GM21526 (cell line): ENCODE measurements around the gene PAX1.

ENCODE experiments used
- ATAC-seq: cut with Tn5 transposase; IDR thresholded peaks from one replicate; pipeline ENCODE4 v1.9.1; 2021; ENCODE audit warnings: moderate library complexity; ENCODE audit not compliant: unreplicated experiment, low FRiP score

The PAX1 gene

DNA sequence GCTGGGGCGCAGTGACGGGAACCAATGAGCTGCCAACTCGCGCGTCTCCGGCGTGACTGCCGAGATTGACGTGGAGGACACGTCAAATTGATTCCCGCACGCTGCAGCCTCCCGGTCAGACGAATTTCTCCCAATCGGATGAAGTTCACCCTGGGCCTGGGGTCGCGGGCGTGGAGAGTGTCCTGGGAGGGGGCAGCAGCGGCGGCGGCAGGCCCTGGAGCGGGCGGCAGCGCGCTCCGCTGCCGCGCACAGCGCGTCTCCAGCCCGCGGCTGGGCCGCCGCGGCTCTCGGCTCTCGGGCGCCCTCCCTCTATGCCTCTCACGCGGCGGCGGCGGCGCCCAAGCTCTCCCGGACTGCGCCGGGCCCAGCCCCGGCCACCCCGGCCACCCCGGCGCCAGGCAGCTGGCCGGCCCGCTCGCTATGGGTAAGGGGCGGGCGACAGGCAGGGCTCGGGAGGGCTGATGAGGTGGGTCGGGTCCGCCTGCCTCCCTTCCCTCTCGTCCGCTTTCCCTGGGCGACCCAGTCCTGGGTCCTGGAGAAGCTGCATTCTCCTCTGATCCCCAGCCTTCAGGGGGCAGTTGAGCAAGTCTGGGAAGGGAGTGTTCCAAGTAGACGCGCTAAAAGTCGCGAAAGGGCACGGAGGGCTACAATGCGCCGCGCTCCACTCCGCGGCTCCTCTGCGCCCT lies at the start of gene PAX1:
TSS of gene PAX1 (plus strand) at position 90 of the 686 bp plus-strand sequence. CDS start at position 139, 49 bp downstream.
- ATAC-seq, result no peak

DNA sequence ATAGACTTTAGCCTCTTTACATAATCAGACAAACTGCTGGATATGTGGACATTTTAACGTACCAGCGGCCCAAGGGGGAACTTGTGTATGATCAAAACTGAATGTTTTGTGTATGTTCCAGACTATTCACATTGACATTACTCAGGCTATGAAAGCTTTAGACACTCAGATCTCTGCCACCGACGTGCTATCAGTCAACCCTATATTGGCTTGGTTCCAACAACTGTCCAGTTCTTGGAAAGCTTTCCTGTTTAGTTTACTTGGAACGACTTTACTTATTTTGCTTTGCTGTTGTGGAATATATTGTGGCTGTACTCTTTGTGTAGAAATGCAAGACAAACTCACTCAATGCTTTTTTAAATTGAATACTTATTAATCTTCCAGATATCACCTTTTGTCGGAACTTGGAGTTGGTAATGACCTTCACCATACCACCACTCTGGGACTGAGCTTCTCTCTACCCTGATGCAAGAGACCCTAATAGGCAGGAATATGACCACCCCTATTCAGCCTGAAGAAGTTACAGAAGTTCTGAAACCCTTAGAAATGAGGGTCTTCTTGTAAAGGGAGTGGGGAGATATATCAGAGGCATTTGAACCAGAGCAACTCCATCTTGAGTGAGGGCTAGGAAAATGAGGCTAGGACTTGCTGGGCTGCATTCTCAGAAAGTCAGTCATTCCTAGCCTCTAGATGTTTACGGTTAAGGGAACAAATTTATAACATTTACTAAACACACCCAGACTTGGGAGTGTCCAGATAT lies 49.0 kb upstream of the PAX1 start:
- ATAC-seq, result no peak

DNA sequence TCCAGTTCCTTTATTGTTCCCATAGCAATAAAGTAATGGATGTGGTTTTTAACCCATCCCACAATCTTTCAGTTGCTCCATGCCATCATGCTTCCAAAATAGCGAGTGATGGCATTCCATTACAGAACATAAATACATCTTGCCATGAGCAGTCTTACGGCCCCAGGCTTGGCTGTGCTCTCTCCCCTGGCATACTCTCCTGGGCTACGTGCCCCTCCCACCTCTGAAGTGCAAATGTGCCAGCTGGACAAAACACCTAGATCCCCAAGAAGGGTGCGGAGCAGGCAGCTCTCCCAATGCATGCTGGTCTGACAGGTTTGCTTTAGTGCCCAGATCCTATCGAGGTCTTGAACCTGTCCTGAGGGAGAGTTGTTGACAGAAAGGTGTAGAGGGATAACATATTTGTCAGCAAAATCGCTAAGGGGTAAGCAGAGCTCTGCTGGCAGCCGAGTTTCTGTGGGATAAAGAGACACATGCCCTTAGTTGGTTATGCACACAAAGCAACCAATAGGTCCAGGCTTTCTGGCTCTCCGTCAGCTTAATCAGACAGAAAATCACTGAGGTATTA lies 43.9 kb upstream of the PAX1 start:
- ATAC-seq, result no peak

DNA sequence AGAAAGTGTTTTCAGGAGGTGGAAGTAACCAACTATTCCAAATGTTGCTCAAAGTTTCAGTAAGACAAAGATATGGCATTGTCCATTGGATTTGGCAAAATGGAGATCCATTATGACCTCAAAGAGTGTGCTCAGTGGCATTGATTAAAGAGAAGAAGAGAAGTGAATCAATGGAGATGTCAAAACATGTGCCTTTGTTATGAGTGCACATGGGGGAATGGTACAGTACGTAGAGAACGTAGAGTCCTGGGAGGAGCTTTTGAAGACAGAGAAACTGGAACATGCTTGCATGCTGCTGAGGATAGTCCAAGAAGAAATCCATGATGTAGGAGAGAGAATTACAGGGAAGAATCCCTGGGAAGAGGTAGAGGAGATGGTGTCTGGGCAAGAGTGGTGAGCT lies 42.0 kb upstream of the PAX1 start:
- no peak for ATAC-seq

DNA sequence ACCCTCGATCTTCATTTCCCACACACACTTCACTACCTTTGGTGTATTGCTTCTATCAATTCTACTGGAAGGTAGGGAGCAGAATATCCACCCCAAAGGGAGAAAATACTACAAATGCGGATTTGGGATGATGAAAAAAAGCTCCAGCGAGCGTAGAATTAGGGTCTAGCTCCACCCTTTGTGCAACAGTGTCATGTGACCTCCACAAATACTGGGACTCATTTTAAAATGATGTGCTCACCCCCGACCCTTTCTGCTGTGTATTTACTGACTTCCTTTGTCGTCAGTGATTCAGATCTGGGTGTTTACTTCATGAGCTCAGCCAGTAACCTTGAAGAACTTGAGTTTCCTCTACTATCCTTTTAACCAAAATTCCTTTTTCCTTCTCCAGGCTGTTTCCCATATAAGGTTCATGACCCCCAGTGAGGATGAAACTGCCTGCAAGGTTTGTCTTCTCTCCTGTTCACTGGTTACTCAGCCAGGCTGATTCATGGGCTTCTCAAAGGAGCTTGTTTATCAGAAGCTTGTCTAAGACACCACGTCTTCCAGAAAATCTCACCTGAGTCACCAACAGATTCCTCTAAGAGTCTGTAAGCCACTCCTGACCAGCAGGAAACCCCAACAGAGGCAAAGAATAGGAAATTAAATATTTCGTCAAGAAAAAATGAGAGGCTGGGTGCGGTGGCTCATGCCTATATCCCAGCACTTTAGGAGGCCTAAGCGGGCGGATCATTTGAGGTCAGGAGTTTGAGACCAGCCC lies 39.6 kb upstream of the PAX1 start:
- no peak for ATAC-seq

DNA sequence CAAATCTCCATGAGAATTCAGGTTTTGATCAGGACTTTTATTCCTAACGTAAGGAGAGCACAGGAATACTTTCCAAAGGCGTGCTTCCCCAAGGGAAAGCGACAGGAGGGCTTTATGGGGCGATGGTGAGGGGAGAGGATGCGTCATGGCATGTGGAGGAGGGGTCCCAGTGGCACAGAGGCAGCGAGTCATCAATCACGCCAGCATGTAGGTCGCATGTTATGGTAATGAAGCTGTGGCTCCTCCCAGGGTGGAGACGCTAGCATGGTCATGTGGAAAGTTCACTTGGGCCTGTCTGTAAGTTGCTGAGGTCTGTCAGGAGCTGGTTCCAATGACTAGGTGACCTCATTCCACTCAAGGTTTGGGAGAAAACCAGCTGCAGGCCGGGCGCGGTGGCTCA lies 35.3 kb upstream of the PAX1 start:
- no peak for ATAC-seq

DNA sequence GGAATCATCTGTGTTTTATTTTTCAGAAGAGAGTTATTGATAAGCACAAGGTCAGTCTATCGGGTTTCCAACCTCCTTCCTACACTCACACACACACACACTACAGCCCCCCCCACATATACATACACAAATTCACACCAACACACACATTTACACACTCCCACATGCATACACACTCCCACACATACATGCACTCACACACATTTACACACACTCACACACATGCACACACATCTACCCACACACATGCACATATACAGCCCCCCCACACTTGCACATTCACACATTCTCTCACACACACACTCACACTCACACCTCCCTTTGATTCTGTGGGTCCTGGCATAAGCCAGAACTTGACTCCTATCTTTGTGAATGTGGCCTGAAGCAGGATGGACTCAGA lies 34.5 kb upstream of the PAX1 start:
- no peak for ATAC-seq

DNA sequence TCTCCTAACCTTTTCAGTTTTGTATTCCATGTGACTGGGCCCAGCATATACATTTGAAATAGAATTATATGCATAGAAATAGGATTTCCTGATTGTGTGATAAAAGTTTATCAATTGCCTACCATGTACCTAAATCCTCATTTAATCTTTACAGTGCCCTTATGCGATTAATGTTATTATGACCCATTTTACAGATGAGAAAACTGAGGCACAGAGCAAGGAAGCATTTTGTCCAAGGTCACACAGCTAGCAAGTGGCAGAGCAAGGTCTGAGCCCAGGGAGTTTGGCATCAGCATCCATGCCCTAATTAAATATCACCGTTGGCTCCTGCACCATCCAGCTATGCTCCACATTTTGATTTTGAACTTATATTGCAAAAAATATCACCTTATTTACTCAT lies 28.2 kb upstream of the PAX1 start:
- no peak for ATAC-seq

DNA sequence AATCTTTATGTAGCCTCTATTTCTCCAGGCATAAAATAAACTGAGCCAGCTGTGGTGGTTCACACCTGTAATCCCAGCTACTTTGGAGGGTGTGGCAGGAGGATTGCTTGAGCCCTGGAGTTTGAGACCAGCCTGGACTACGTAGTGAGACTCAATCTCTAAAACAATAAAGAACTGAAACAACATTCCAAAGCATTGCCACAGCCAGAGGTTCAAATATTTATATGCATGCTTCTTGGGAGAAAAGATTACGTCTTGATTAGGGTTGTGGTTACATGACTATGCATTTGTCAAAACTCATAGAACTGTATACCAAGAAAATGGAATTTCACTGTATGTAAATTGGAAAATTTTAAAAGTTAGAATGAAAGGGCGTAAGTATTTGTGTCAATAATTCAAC lies 27.7 kb upstream of the PAX1 start:
- ATAC-seq, result no peak

DNA sequence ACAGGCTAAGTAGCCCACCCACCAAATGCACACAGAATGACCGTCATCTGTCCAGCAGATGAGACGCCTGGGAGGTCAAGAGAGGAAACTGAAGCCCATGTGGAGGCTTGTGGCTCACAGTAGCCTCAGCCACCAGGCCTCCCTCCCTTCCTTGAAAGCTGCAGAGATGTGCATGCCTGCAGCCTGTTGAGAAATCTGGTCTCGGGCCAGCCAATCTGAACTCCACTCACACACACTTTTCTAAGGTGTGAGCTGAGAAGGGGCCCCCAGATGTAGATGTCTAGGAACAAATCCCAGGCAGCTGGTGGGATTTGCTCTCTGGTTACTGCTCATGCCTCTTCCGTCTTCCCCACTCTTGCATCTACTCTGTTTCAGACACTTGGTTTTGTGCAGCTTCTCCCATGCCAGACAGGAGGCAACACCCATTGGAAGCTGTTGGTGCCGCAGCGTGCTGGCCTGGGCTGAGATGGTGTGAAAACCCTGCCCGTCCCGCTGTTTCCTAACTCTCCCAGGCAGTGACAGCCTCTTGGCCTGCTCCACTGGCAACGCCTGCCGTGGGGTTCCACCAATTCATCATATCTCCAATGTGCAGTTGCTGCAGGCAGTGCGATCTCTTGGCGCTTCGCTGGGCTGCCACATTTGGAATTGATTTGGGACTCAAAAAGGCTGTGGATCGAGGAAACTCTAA lies 24.1 kb upstream of the PAX1 start:
- ATAC-seq, result no peak

DNA sequence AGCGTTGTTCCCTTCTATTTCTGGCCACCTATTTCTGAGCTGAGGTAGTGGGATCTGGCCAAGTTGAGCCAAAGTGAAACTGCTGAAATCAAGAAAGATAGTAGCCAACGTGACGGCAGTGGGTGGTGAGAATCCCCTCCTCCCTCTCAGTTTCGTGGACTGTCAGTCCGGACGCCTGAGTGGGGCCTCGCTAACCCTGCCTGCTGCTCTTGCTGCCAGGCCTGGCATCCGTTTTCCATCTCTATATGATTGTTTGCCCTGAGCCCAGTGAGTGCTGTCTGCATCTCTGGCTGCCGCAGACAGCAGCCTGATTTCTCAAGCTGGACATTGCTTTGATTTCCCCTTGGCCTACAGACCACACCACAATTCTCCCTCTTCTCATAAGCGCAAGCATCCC lies 23.5 kb upstream of the PAX1 start:
- no peak for ATAC-seq

DNA sequence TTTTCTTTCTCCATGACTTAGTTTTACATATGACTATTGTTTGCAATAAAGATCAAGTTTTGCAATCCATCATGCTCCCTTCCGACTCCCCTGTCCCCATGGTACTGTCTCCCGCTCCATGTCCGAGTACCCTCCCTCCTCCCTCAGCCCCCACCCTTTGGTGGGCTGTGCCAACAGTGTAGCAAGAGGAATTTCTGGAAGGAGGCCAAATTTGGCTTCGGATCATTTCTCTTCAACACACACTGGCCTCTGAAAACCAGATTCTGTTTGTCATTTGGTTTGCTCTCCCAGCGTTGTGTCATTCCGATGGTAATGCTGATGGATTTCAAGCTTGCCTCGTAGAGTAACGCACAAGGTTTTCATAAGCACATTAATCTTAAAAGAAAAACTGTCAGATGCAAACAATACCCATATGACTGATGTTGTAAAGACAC lies 22.9 kb upstream of the PAX1 start:
- ATAC-seq, result no peak

DNA sequence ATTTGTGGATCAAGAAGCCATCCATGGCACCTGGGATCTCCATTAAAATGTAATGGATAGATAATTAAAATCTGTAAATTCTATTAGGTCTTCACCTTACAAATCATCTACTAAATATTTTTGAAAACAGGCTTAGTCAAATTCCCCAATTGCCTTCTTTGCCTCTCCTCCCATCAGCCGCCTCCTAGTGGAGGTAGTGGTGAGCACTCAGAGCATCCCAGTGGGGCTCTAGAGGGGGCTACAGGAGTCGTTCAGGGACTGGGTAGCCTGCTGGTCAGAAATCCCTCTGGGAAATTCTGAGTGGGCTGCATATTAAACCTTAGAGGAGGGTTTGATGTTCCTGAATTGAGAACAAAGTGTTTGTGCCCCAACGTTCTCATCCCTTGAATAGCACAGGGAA lies 20.8 kb upstream of the PAX1 start:
- ATAC-seq, result no peak

DNA sequence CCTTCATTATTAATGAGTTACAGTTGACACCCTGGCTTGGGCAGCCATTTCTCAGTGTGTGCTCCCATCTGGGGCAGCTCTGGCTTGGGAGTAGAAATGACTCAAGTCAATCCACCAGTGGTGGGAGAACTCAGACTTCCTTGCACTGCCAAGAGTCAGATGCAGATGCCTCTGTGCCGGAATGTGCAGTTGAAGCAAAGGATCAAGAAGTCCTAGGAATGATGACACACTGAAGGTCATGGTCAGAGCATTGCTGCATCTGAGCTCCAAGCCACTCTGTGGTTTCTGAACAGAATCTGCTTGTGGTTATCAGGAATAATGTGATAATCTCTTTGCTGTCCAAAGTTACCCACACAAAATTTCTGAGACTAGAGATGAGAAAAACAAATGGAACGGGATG lies 19.5 kb upstream of the PAX1 start:
- ATAC-seq, result no peak

DNA sequence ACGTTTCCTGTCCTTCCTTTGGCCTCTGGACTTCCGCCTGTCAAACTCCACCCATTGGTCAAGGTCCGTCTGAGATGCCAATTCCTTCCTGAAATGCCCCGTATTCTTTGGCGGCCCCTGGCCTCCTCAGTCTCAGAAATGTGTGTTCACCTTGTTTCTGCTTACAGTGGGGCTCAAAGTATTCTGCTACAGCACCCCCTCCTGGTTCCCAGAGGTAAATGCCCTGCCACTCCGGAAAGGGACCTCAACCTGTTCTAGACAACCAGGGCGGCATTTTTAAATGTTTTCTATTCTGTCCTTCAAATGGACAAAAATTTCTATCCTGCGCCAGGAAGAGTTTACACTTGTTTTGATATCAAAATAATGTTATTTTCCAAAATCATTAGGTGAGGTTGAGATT lies 12.1 kb upstream of the PAX1 start:
- no peak for ATAC-seq

DNA sequence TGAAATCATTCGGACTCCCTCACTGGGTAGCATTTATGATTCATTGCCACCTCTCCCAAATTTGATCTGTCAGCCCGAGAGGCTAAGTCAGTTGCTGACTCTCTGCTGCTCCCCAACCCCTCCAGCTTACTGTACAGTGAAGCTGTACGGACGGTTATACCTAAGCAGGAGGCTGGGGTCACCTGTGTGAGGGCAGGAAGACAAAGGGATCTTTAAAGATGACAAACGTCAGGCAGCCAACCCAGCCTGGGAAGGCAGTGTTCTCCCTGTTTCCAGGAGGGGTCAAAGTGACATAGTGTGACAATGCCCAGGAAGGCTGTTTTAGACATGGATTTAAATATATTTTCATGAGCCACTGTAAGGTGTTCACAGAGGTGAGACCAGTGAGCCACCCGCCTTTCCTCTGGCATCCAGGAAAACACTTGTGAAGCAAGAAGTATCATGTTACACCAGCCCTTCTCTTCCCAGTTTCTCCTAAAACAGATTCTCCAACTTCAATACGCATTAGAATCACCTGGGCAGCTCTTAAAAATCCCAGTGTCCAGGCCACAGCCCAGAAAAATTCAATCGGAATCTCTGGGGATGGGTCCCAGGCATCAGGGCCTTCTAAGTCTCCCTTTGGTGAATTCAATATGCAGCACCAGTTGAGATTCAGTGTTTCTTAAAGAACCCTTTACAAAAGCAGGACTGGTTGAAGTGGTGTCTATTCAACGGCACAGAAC lies 6.8 kb upstream of the PAX1 start:
- ATAC-seq, result no peak

DNA sequence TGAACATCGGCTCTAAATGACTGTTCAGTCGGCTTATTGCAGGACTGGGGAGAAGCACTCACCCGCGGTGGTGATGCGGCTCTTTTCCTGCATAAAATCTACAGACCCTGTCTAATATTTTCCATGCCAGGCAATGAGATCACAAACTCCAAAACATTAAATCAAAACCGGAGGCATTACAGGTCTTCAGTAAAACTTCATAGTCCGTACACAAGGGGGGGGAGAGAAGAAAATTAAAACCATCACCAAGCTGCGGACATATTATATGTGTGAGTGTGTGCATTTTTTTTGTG lies 6.3 kb upstream of the PAX1 start:
- no peak for ATAC-seq

DNA sequence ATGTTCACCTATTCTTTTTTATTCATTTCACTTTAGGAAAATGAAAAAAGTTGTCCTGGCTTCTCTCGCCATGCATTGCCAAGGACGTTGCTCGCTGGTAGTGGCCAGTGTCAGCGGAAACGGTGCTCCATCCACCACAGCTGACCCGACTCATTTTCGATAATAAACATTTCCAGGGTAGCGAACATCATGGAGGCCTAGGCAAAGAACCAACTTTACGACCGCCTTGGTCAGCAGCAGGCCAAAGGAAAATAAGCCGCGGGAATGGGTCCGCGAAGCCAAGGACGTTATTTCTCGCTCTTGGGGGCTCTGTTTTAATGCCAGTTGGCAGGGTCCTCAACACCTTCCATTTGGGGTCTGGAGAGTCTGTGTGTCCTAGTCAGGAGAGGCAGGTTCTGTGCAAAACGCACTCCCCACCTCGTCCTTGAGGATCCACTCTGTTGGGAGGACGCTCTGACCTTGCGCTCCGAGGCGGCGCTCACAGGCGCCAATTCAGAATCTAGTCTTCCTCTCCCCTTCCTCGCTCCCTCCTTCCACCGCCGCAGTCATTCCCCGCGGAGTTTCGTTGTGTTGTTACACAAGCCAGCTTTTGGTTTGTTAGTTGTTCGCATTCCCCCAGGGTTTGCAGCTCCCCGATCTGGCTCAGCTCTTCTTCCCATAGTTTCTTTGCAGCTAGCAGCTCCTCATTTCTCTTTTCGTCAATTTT lies 4.1 kb upstream of the PAX1 start:
- no peak for ATAC-seq

DNA sequence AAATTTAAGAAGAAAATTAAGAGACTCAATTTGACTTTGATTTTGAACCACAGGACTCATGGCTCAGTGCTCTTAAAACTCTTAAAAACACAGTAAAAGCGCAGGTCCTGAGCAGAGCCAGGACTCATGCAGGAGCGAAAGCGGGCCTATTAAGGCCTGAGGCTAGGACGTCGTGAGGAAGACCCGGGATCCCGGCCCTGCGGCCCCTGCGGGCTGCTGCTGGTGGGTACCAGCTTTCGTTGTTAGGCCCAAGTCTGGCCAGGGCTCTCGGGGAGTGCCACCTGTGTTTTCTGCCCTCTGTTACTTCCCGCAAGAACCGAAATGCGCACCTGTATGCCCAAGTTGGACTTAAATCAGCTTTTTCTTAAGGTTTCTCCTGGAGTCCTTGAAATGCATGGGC lies 3.4 kb upstream of the PAX1 start:
- no peak for ATAC-seq
